ENCODE results near the gene RAB34. TPM values are rescaled to one million over a fixed set of nuclear protein-coding genes. Genes with fewer than 3 reads are reported as not detected.

The RAB34 gene
- total RNA-seq, 1 donor from 2014 or later, result 153 TPM

DNA sequence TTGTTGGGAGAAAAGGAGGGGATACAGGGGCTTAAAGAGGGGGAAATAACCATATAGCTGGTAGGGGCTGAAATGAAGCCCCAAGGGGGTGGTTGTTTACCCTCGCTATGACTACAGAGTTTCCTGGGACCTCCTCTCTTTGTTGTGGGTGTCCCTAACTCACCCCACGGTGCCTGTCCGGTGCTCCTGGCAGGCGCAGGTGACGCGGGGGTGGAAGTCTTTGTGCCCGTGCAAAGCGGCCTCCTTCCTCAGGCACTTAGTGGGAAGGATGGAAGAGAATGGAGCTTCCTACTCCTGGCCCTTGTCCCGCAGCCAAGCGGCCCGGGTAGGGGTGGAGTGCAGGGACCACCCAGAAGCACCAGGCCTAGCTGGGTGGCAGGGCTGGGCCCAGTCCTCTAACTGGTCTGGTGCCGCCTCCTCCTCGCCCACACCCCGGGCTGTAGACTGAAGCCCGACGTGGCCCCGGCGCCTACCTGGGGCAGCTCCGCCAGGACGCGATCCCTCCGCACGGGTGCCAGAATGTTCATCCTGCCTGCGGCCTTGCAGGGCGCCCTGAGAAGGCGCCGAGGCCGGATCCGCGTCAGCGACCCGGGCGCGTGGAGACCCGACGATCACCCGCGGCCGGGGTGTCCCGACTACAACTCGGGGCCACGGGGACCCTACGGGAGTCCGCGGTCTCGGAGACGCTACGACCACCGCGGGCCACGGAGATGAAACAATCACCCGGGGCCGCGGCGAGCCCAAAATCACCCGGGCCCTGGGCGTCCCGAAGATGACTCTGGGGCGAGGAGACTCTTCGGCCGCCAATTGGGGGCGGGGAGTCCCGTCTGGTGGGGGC, 709 bp downstream of the RAB34 start:
- Mint-ChIP-seq H3K36me3 (ENCODE audit: unreplicated experiment) (peaks cover 27% of the 10 kb centered on the region), H3K27ac (ENCODE audit: unreplicated experiment) (peak overlapping the region; percentile 83), H3K27me3 (ENCODE audit: unreplicated experiment) (no peaks in the 10 kb centered on the region), H3K9me3 (ENCODE audit: unreplicated experiment) (no peaks in the 10 kb centered on the region), H3K4me1 (ENCODE audit: unreplicated experiment) (peaks cover 60% of the 10 kb centered on the region), H3K4me3 (ENCODE audit: unreplicated experiment) (peak overlapping the region; percentile 78)
- DNase-seq (ENCODE audit: extremely low spot score, unreplicated experiment), result no peak
- TF ChIP-seq, protein P1, sequence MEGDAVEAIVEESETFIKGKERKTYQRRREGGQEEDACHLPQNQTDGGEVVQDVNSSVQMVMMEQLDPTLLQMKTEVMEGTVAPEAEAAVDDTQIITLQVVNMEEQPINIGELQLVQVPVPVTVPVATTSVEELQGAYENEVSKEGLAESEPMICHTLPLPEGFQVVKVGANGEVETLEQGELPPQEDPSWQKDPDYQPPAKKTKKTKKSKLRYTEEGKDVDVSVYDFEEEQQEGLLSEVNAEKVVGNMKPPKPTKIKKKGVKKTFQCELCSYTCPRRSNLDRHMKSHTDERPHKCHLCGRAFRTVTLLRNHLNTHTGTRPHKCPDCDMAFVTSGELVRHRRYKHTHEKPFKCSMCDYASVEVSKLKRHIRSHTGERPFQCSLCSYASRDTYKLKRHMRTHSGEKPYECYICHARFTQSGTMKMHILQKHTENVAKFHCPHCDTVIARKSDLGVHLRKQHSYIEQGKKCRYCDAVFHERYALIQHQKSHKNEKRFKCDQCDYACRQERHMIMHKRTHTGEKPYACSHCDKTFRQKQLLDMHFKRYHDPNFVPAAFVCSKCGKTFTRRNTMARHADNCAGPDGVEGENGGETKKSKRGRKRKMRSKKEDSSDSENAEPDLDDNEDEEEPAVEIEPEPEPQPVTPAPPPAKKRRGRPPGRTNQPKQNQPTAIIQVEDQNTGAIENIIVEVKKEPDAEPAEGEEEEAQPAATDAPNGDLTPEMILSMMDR (IDR thresholded peaks at IDR 0.05), result no peak

DNA sequence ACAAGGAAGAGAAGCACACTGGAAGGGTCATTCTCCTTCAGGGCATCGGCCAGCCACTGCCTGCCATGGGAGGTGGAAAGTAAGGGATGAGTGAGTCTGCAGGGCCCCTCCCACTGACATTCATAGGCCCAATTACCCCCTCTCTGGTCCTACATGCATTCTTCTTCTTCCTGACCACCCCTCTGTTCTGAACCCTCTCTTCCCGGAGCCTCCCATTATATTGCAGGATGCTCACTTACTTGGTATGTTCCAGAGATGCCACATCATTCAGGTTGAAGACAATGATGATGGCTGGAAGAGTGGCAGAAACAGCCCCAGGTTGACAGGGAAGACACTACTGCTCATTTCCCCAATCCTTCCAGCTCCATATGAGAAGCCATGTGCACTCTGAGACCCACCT, 2.5 kb downstream of the RAB34 start:
- DNase-seq (ENCODE audit: extremely low spot score, unreplicated experiment), result no peak
- Mint-ChIP-seq H3K9me3 (ENCODE audit: unreplicated experiment) (no peaks in the 10 kb centered on the region), H3K36me3 (ENCODE audit: unreplicated experiment) (peaks cover 15% of the 10 kb centered on the region), H3K4me1 (ENCODE audit: unreplicated experiment) (peaks cover 56% of the 10 kb centered on the region), H3K27ac (ENCODE audit: unreplicated experiment) (no peak overlapping the region), H3K27me3 (ENCODE audit: unreplicated experiment) (no peaks in the 10 kb centered on the region), H3K4me3 (ENCODE audit: unreplicated experiment) (no peak overlapping the region)
- TF ChIP-seq, protein P1 (IDR thresholded peaks at IDR 0.05), result no peak

DNA sequence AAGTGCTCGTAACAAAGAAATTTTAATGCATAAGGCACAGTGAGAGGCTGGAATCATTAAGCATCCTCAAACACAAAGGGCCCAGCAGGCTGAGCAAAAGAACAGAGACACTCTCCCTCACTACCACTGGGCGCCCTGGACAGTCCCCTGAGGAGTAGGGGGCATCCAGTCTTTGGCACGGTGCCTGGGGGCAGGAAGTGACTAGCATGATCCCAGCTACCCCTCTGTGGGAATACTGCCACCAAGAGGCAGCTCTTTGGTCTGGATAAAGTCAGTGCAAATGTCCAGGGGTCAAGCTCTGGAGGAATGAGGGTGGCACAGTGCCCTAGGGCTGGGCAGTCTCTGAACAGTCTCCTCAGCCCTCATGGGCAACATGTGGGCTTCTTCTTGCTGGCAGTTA, 3.4 kb downstream of the RAB34 start:
- H3K27ac Mint-ChIP-seq (ENCODE audit: unreplicated experiment), result no peak overlapping the region
- TF ChIP-seq, protein P1 (IDR thresholded peaks at IDR 0.05), result no peak
- no peaks in the 10 kb centered on the region for H3K9me3 Mint-ChIP-seq (ENCODE audit: unreplicated experiment)
- peaks cover 11% of the 10 kb centered on the region for H3K36me3 Mint-ChIP-seq (ENCODE audit: unreplicated experiment)
- H3K27me3 Mint-ChIP-seq (ENCODE audit: unreplicated experiment), result no peaks in the 10 kb centered on the region
- H3K4me1 Mint-ChIP-seq (ENCODE audit: unreplicated experiment), result peaks cover 54% of the 10 kb centered on the region
- H3K4me3 Mint-ChIP-seq (ENCODE audit: unreplicated experiment), result peak overlapping the region; percentile 35
- DNase-seq (ENCODE audit: extremely low spot score, unreplicated experiment), result no peak

DNA sequence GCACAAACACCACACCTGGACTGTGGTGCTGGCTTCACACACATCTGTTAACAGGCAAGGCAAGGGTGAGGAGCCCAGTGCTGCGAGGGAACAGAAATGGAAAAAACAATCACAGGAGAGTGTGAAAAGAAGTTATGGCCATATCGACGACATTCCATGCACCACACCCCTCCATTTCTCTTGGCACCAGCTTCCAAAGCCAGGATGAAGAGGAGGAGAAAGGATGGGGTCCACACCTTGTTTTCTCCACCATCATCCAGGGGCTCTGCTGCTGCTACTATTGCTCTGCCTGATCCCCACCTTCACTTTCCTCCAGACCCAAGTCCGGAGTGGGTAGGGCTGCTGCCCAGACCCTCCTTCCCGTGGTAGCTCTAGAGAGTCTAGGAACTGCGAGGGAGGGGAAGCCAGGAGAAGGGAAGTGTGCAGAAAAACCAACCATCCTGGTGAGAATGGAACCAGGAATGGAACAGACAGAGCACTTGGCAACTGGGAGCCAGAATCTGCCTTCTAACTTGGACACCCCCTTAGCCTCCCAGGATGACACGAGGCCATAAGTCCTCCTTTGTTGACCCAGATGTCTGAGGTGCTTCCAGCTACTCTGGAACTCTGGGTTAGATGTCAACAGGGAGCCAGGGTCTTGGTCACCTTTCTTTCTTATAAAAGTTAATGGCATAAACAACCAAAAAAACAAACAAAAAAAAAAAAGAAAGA, 4.8 kb downstream of the RAB34 start:
- no peak for DNase-seq (ENCODE audit: extremely low spot score, unreplicated experiment)

More for the DNA sequence above, 4.8 kb downstream of the RAB34 start:
- H3K27me3 Mint-ChIP-seq (ENCODE audit: unreplicated experiment), result no peaks in the 10 kb centered on the region
- peaks cover 42% of the 10 kb centered on the region for H3K4me1 Mint-ChIP-seq (ENCODE audit: unreplicated experiment)
- no peaks in the 10 kb centered on the region for H3K9me3 Mint-ChIP-seq (ENCODE audit: unreplicated experiment)
- peak overlapping the region; percentile 52 for H3K27ac Mint-ChIP-seq (ENCODE audit: unreplicated experiment)
- TF ChIP-seq, protein P1 (IDR thresholded peaks at IDR 0.05), result no peak
- H3K36me3 Mint-ChIP-seq (ENCODE audit: unreplicated experiment), result peaks cover 11% of the 10 kb centered on the region
- no peak overlapping the region for H3K4me3 Mint-ChIP-seq (ENCODE audit: unreplicated experiment)

All from osteocyte (in vitro differentiated cells).